Endodermal cell (in vitro differentiated cells): ENCODE results near the gene IQSEC3. TPM values are rescaled to one million over a fixed set of nuclear protein-coding genes. Genes with fewer than 3 reads are reported as not detected.
"Not testable (repeated sequence)": the region's sequence is repeated elsewhere in the genome, so short reads cannot be mapped to it uniquely, and the experiment has no call there.

Experiments used
- DNase-seq: peaks from one replicate; pipeline ENCODE4 v3.0.0-alpha.2; 2017
- H3K27ac ChIP-seq: 2 replicates; pipeline ENCODE4 v1.5.1; 2013; ENCODE audit warnings: mild to moderate bottlenecking, low read depth, low read length, moderate library complexity
- H3K27me3 ChIP-seq: 2 replicates; pipeline ENCODE4 v1.6.1; 2013; ENCODE audit warnings: mild to moderate bottlenecking, low read length, moderate library complexity; ENCODE audit not compliant: insufficient read depth, control insufficient read depth, poor library complexity, severe bottlenecking
- H3K36me3 ChIP-seq: 2 replicates; pipeline ENCODE4 v1.7.0; 2013; ENCODE audit warnings: mild to moderate bottlenecking, low read length, moderate library complexity; ENCODE audit not compliant: control insufficient read depth, insufficient read depth
- H3K4me1 ChIP-seq: one replicate; pipeline ENCODE4 v1.7.0; 2013; ENCODE audit warnings: low read length; ENCODE audit not compliant: control insufficient read depth, insufficient read depth
- H3K4me3 ChIP-seq: 2 replicates; pipeline ENCODE4 v1.5.1; 2013; ENCODE audit warnings: mild to moderate bottlenecking, low read length, moderate library complexity
- H3K9ac ChIP-seq: 2 replicates; pipeline ENCODE4 v1.6.1; 2013; ENCODE audit warnings: mild to moderate bottlenecking, low read length, moderate library complexity; ENCODE audit not compliant: poor library complexity, severe bottlenecking; ENCODE audit errors: extremely low read depth
- H3K9me3 ChIP-seq: 2 replicates; pipeline ENCODE4 v1.6.1; 2013; ENCODE audit warnings: mild to moderate bottlenecking, low read length, moderate library complexity; ENCODE audit not compliant: control insufficient read depth
- H3K27ac Mint-ChIP-seq: 2 replicates; pipeline ENCODE4 v1.8.0; 2020; ENCODE audit warnings: mixed read lengths
- H3K27me3 Mint-ChIP-seq: 2 replicates; pipeline ENCODE4 v1.8.0; 2021; ENCODE audit warnings: mild to moderate bottlenecking, mixed read lengths; ENCODE audit not compliant: insufficient read depth
- H3K36me3 Mint-ChIP-seq: 2 replicates; pipeline ENCODE4 v1.8.0; 2020; ENCODE audit warnings: low read depth, mixed read lengths
- H3K4me1 Mint-ChIP-seq: 2 replicates; pipeline ENCODE4 v1.8.0; 2020; ENCODE audit warnings: mixed read lengths
- H3K4me3 Mint-ChIP-seq: 2 replicates; pipeline ENCODE4 v1.8.0; 2020; ENCODE audit warnings: mild to moderate bottlenecking, moderate library complexity, mixed read lengths
- H3K9me3 Mint-ChIP-seq: 2 replicates; pipeline ENCODE4 v1.8.0; 2020; ENCODE audit warnings: mild to moderate bottlenecking, mixed read lengths
- WGBS, 2 experiments: methylation state at CpG; one replicate each; pipeline versions ENCODE4 v1.1.5 to v1.1.7; 2013; ENCODE audit warnings: missing lambda C conversion rate in 2 of 2, mixed read lengths in 1 of 2; ENCODE audit not compliant: insufficient coverage in 1 of 2, insufficient read length in 1 of 2; 5-methylcytosine and 5-hydroxymethylcytosine counted together
- total RNA-seq, 2 donors: library from RNA; stranded (reverse); fragmentation: NEBNext Ultra II Directional in 1 of 2; extraction: Animal tissue kit (Norgen Biotek cat#: 25700) in 1 of 2; gene quantifications; 2 replicates in 1 of 2; 3 replicates in 1 of 2; pipeline ENCODE4 v1.2.1, GENCODE V29; 2021
- TF ChIP-seq, protein P1 (sequence below): fragments of 200-600 bp; sonication (generic); conservative IDR thresholded peaks from 2 replicates; pipeline ENCODE4 v1.5.0; 2021; ENCODE audit warnings: antibody characterized with exemption, mild to moderate bottlenecking

Gene IQSEC3
- total RNA-seq, 2 donors from 2014 or later: 1.5 to 2.7 TPM

DNA sequence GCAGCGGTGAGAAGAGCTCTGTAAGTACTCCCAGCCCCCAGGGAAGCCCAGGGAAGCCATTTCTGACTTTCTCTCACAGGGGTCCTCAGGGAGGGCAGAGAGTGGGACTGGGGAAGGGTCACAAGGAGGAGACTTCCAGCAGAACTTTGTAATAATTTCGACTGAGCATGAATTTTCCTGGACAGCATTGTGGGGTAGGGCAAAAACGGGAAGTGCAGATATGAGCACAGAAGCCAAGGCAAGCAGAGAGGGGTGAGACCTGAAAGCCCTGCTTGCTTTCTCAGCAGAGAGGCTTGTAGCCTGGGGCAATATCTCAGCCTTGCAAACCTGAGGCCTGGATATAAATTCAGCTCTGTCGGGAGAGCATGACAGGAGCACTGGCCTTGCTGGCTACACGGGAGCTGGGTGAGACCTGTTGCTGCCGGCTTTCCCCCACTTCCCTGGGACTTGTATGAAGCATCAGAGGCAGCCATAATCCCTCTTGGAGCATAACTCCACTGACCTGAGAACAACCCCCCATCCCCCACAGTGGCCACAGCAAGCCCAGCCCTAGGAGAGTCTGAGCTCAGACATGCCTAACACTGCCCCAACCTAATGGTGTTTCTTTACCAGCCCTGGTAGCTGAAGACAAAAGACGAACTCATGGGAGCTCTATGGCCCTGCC lies 9.8 kb upstream of the IQSEC3 start:
- Histone ChIP-seq H3K4me3 (no peak overlapping the region), H3K36me3 (no peaks in the 10 kb centered on the region), H3K27me3 (peaks cover 21% of the 10 kb centered on the region), H3K27ac (no peak overlapping the region), H3K9ac (no peak overlapping the region), H3K9me3 (peaks cover 4% of the 10 kb centered on the region), H3K4me1 (peaks cover 13% of the 10 kb centered on the region)
- H3K27me3 Mint-ChIP-seq: peaks cover 80% of the 10 kb centered on the region
- DNase-seq: peak; percentile 66
- H3K9me3 Mint-ChIP-seq: peaks cover 32% of the 10 kb centered on the region
- TF ChIP-seq, protein P1, sequence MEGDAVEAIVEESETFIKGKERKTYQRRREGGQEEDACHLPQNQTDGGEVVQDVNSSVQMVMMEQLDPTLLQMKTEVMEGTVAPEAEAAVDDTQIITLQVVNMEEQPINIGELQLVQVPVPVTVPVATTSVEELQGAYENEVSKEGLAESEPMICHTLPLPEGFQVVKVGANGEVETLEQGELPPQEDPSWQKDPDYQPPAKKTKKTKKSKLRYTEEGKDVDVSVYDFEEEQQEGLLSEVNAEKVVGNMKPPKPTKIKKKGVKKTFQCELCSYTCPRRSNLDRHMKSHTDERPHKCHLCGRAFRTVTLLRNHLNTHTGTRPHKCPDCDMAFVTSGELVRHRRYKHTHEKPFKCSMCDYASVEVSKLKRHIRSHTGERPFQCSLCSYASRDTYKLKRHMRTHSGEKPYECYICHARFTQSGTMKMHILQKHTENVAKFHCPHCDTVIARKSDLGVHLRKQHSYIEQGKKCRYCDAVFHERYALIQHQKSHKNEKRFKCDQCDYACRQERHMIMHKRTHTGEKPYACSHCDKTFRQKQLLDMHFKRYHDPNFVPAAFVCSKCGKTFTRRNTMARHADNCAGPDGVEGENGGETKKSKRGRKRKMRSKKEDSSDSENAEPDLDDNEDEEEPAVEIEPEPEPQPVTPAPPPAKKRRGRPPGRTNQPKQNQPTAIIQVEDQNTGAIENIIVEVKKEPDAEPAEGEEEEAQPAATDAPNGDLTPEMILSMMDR: no peak
- H3K36me3 Mint-ChIP-seq: no peaks in the 10 kb centered on the region
- WGBS, 2 experiments: 63 to 65% methylated on average over 7 of the region's 7 CpGs
- peaks cover 7% of the 10 kb centered on the region for H3K4me1 Mint-ChIP-seq
- no peak overlapping the region for H3K27ac Mint-ChIP-seq
- H3K4me3 Mint-ChIP-seq: no peak overlapping the region

DNA sequence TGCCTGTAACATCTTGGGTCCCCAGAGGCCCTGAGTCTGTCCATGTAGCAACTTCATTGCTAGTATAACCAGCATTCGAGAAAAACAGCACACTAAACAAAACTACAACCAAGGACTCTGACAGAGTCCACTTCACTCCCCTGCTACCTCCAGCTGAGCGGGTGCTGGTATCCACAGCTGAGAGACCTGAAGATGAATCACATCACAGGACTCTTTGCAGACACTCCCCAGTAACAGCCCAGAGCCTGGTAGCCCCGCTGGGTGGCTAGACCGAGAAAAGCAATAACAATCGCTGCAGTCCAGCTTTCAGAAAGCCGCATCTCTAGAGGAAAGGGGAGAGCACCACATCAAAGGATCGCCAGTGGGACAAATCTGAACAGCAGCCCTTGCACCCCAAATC lies 9.0 kb upstream of the IQSEC3 start:
- Mint-ChIP-seq H3K27me3 (peaks cover 83% of the 10 kb centered on the region), H3K36me3 (no peaks in the 10 kb centered on the region), H3K27ac (no peak overlapping the region), H3K4me1 (peaks cover 7% of the 10 kb centered on the region), H3K9me3 (peaks cover 34% of the 10 kb centered on the region), H3K4me3 (no peak overlapping the region)
- Histone ChIP-seq H3K9me3 (peaks cover 4% of the 10 kb centered on the region), H3K36me3 (no peaks in the 10 kb centered on the region), H3K4me1 (peaks cover 13% of the 10 kb centered on the region), H3K27ac (no peak overlapping the region), H3K4me3 (no peak overlapping the region), H3K27me3 (peaks cover 21% of the 10 kb centered on the region), H3K9ac (no peak overlapping the region)
- peak; percentile 54 for DNase-seq
- TF ChIP-seq, protein P1: no peak
- 66 to 68% methylated on average over 7 of the region's 7 CpGs for WGBS, 2 experiments

DNA sequence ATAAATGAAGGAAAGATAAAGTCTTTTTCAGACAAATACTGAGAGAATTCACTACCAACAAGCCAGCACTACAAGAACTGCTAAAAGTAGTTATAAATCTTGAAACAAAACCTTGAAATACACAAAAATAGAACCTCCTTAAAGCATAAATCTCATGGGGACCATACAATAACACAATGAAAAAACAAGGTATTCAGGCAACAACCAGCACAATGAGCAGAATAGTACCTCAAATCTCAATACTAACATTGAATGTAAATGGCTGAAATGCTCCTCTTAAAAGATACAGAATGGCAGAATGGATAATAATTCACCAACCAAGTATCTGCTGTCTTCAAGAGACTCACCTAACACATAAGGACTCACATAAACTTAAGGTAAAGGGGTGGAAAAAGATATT lies 7.7 kb upstream of the IQSEC3 start:
- Histone ChIP-seq H3K27me3 (peaks cover 21% of the 10 kb centered on the region), H3K9me3 (peaks cover 4% of the 10 kb centered on the region), H3K4me1 (peaks cover 13% of the 10 kb centered on the region), H3K9ac (no peak overlapping the region), H3K36me3 (no peaks in the 10 kb centered on the region), H3K27ac (no peak overlapping the region), H3K4me3 (no peak overlapping the region)
- Mint-ChIP-seq H3K4me3 (no peak overlapping the region), H3K36me3 (no peaks in the 10 kb centered on the region), H3K9me3 (peaks cover 36% of the 10 kb centered on the region), H3K27ac (no peak overlapping the region), H3K27me3 (peaks cover 81% of the 10 kb centered on the region), H3K4me1 (peaks cover 7% of the 10 kb centered on the region)
- TF ChIP-seq, protein P1: no peak
- no peak for DNase-seq

DNA sequence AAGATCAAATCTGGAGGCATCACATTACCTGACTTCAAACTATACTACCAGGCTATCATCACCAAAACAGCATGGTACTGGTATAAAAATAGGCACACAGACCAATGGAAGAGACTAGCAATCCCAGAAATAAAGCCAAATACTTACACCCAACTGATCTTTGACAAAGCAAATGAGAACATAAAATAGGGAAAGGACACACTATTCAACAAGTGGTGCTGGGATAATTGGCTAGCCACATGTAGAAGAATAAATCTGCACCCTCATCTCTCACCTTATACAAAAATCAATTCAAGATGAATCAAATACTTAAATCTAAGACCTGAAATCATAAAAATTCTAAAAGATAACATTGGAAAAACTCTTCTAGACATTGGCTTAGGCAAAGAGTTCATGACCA lies 4.7 kb upstream of the IQSEC3 start:
- H3K27ac ChIP-seq, DNase-seq, H3K36me3 ChIP-seq, H3K36me3 Mint-ChIP-seq, H3K4me1 Mint-ChIP-seq, H3K9ac ChIP-seq, H3K4me1 ChIP-seq, H3K27me3 ChIP-seq, H3K4me3 Mint-ChIP-seq, H3K27ac Mint-ChIP-seq, H3K4me3 ChIP-seq, H3K9me3 ChIP-seq: not testable (repeated sequence)
- H3K9me3 Mint-ChIP-seq: peaks cover 25% of the 10 kb centered on the region
- H3K27me3 Mint-ChIP-seq: peaks cover 74% of the 10 kb centered on the region

DNA sequence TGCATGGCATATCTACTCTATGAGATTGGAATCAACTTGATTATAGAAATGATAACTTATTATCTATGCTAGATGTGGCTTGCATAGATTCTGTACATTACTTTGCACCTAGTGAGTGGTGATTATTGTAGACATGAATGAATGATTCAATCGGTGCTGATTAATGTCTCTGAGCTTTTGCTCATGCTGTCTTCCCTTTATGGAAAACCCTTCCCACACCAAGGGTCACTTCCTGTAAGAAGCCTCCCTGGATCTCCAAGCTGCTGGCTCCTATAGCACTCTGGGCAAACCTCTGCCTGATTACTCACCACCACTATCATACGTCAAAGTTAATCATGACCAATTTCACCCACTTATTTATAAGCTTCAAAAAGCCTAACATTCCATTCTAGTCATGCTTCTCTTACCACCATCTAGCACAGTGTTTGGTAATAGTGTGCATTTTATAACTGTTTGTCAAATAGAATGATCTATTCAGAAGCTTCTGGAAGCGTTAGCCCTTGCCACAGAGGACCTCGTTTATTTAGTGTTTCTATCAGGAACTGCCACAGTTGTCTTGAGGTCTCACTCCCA lies 990 bp upstream of the IQSEC3 start:
- H3K4me1 ChIP-seq, H3K36me3 ChIP-seq, H3K9ac ChIP-seq, H3K4me3 ChIP-seq, H3K27ac ChIP-seq, H3K27ac Mint-ChIP-seq, H3K36me3 Mint-ChIP-seq, DNase-seq, H3K9me3 Mint-ChIP-seq, H3K4me1 Mint-ChIP-seq, H3K9me3 ChIP-seq: not testable (repeated sequence)
- H3K27me3 ChIP-seq: peaks cover 30% of the 10 kb centered on the region
- WGBS, 2 experiments: 70 to 88% methylated on average over 2 to 3 of the region's 4 CpGs
- peaks cover 67% of the 10 kb centered on the region for H3K27me3 Mint-ChIP-seq
- peak overlapping the region; percentile 46 for H3K4me3 Mint-ChIP-seq
